Transverse colon (tissue), 3 donors: ENCODE results near the gene GPR173.

Experiments
- EP300 ChIP-seq: sonication (generic); formaldehyde crosslinking; IDR thresholded peaks from one replicate; pipeline ENCODE4 v1.6.1; 2017; ENCODE audit warnings: antibody characterized with exemption, low read depth
- POLR2A ChIP-seq: fragments of 450-650 bp; IDR thresholded peaks from one replicate; pipeline ENCODE4 v1.6.1; 2016; ENCODE audit warnings: antibody characterized with exemption, mild to moderate bottlenecking, moderate library complexity
- TF ChIP-seq, protein P1 (sequence below), 5 experiments: fragments of 200-600 bp in 3 of 5; fragments of 450-650 bp in 2 of 5; sonication (generic) in 3 of 5; IDR thresholded peaks; 1 replicate in 2 of 5; 2 replicates in 3 of 5; pipeline ENCODE4 v1.5.1; 2016 to 2017; ENCODE audit warnings: antibody characterized with exemption in 5 of 5, inconsistent platforms in 3 of 5, mild to moderate bottlenecking in 2 of 5, moderate library complexity in 1 of 5

DNA sequence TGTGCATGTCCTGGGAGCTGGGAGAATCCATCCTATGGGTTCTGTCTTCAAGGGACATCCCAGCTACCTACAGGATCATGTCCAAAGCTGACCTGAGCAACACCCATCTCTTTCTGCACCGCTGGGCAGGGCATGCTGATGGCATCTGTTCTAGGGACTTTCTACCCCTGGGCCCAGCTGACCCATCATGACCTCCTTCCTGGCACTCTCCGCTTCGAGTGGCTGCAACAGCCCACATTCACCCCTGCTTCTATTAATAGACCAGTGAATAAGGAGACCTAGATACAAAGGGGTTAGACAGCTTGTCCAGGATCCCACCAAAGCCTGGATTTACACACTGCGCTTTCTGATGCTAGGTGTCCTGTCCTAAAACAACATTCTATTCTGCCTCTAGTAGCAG, 44.6 kb upstream of the GPR173 start:
- TF ChIP-seq, protein P1, sequence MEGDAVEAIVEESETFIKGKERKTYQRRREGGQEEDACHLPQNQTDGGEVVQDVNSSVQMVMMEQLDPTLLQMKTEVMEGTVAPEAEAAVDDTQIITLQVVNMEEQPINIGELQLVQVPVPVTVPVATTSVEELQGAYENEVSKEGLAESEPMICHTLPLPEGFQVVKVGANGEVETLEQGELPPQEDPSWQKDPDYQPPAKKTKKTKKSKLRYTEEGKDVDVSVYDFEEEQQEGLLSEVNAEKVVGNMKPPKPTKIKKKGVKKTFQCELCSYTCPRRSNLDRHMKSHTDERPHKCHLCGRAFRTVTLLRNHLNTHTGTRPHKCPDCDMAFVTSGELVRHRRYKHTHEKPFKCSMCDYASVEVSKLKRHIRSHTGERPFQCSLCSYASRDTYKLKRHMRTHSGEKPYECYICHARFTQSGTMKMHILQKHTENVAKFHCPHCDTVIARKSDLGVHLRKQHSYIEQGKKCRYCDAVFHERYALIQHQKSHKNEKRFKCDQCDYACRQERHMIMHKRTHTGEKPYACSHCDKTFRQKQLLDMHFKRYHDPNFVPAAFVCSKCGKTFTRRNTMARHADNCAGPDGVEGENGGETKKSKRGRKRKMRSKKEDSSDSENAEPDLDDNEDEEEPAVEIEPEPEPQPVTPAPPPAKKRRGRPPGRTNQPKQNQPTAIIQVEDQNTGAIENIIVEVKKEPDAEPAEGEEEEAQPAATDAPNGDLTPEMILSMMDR (IDR thresholded peaks at IDR 0.05): no peak
- TF ChIP-seq EP300 (no peak), POLR2A (no peak)
